Measurements from ENCODE around the gene DOK5.
A peak's percentile ranks its signal among the peaks of the same experiment; 100 is the strongest.

DOK5 gene

DNA sequence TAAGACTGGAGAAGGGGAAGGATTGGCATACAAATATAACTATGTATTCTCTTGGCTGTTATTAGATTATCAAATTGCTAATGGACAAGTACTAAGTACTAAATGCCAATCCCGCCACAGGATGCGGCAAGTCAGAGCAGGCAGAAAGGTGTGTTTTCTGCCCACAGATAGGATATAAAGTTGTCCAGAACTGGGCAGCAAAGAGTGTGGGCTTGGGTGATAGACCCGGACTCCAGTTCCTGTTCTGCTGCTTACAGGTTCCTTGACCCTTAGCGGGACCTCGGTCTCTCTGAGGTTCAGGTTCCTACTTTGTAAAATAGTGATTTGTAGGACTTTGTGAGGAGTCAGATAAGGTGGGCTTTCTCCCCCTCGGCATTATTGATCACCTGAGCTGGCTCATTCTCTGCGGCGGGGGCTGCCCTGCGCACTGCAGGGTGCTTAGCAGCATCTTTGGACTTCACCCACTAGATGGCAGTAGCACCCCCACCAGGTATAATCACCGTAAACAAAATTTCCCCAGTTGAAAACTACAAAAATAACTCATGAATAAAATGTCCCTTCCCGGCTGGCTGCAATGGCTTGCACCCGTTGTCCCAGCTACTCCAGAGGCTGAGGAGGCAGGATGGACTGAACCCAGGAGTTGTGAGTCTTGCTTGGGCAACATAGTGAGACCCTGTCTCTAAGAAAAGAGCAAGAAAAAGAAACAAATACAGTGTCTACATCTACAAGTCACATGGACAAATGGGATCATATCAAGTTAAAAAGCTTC, 193.1 kb downstream of the DOK5 start:
- peak; percentile 62 for FAIRE-seq

DNA sequence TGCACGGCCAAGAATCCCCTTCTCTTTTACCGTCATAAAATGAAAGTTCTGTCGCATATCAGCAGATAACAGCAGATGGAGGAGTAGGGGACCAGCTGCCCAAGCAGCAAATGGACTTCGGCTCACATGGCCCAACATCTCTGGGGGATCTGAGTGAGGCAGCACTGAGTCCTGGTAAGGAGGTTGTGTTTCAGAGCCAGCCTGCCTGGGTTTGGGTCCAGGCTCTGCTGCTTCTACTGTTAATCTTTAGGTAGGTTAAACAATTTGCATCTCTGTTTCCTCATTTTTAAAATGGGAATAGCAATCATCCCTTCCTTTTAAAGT, 193.6 kb downstream of the DOK5 start:
- FAIRE-seq: no peak

More for the DNA sequence above, 193.1 kb downstream of the DOK5 start:
- DNase-seq (ENCODE audit: extremely low spot score, insufficient read length, low read depth): peak; percentile 17

DNA sequence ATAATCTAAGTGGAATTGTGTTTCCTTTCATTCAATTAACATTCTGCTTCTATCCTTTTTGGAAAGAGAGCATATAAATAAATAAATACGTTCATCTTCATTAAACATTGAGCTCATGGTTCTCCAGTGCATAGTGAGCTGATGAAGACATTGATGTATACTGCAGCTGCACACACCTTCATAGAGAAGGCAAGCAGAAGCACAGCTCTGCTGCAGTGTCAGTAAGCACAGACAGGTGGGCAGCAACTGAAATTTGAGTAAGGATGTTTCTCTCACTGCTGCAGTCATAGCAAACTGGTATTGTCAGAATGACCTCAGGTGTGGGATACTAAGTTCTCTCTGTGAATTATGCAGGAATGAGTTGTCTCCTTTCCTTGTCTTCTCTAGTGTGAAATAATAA, 202.9 kb downstream of the DOK5 start:
- FAIRE-seq (no peak), DNase-seq (ENCODE audit: extremely low spot score, insufficient read length, low read depth) (no peak)

More for the DNA sequence above, 193.6 kb downstream of the DOK5 start:
- DNase-seq (ENCODE audit: extremely low spot score, insufficient read length, low read depth): no peak

DNA sequence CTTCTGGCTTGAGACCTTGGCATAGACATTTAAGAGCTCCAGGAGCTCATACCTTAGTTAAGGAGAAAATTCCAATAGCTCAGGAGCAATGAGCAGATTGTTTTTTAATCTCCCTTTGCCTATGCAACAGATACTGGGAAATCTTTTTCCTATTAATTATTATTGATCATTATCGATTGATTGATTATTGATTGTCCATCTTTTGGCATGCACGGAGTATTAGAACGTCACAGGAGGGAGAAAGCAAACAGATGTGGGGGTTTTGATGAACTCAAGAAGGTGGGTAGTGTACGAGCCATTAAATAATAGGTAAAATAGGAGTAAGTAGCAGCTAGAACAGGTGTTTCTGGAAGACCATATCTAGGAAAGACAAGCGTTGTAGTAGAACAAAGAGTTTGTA, 205.0 kb downstream of the DOK5 start:
- DNase-seq (ENCODE audit: extremely low spot score, insufficient read length, low read depth) (no peak), FAIRE-seq (no peak)

- no peak for DNase-seq (ENCODE audit: extremely low spot score, insufficient read length, low read depth)
- FAIRE-seq: peak; percentile 71
Observed at GRCh38 chr20:54680872-54681619, 205.7 kb downstream of the DOK5 start.

- no peak for DNase-seq (ENCODE audit: extremely low spot score, insufficient read length, low read depth)
- no peak for FAIRE-seq
Observed at GRCh38 chr20:54681869-54682268, 206.5 kb downstream of the DOK5 start.

DNA sequence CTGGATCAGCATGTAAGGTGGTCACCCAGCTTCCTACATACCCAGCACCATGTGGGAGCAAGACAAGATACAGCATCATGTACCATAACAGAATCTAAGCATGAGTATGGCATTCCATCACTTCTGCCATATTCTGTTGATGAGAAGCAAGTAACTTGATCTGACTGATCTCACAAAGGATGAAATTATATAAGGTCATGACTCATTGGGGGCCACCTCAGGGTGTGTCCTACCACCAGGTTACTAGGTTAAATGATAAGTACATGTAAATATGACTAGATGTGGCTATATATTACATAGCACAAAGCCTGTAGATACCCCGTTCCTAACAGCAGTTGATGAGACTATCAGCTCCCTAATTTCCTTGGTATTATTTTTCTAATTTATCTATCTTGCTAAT, 213.1 kb downstream of the DOK5 start:
- DNase-seq (ENCODE audit: extremely low spot score, insufficient read length, low read depth): no peak

GRCh38 chr20:54690323-54690722, 214.9 kb downstream of the DOK5 start:
- no peak for DNase-seq (ENCODE audit: extremely low spot score, insufficient read length, low read depth)
- no peak for FAIRE-seq

More for the DNA sequence above, 213.1 kb downstream of the DOK5 start:
- no peak for FAIRE-seq

DNA sequence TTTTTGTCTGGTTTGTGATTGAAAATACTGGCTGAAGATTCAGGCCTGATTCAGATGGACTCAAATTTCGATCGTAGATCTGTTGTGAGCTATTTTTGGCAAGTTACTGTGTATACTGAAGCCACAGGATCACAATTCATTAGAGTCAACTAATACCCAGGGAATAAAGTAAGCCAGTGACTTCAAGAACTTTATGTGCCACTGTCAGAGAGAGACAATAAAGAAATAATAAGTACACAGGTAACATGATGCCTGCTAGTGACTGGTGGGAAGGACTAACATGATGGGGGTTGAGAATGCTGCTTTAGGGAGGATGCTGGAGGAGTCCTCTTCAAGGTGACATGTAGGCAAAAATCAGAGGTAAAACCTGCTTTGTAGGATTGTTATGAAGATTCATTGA, 215.9 kb downstream of the DOK5 start:
- FAIRE-seq (no peak), DNase-seq (ENCODE audit: extremely low spot score, insufficient read length, low read depth) (no peak)

DNA sequence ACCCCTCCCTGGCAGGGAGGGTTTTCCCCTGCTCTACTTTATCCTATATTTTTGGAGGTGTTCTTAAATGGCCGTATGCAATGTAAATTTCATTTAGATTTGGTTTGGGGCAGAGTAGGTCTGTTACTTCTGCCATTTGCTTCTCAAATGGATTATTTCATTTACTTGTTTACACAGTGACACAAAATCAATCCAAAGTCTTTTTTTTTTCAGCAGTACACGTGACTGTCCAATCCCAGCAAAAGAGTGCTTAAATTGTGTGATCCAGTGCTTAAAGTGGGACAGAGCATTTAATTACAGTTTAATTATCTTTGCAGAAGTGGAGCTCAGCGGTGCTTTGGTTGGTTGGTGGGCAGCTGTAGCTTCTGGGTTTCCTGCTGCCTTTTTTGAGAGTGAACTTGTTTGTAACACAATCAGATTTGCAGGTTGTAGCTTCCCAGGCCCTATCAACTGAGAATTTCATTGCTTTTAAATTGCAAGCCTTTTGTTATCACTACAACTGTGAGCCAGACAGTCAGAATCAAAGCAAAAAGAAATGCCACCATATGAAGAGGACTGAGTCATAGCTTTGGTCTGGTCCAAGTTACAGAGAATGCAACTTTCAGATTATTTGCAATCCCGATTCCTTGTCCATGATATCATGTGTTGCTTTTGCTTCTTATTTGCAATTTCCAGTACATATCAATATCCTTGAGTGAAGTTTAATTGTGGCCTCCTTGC, 216.9 kb downstream of the DOK5 start:
- DNase-seq (ENCODE audit: extremely low spot score, insufficient read length, low read depth): no peak
- no peak for FAIRE-seq

DNA sequence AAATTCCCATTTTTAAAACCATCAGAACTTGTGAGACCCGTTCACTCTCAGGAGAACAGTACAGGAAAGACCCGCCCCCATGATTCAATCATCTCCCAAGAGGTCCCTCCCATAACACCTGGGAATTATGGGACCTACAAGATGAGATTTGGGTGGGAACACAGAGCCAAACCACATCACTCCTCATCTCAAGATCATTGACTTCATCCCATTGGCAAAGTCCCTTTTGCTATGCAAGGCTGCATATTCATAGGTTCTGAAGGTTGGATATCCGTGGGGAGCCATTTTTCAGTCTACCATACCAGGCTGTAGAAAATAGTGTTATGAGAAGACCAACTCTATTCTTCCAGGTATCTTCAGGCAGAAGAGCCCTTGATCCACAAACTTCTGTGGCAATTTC, 219.1 kb downstream of the DOK5 start:
- no peak for FAIRE-seq
- no peak for DNase-seq (ENCODE audit: extremely low spot score, insufficient read length, low read depth)

- no peak for FAIRE-seq
- no peak for DNase-seq (ENCODE audit: extremely low spot score, insufficient read length, low read depth)
Observed at GRCh38 chr20:54698373-54698772, 223.0 kb downstream of the DOK5 start.

Measured in GM18507 (cell line).